ENCODE measurements around the gene ZNF780B. TPM values are rescaled to one million over a fixed set of nuclear protein-coding genes. Genes with fewer than 3 reads are reported as not detected.

Gene ZNF780B
- total RNA-seq, 2 experiments from 2014 or later, result 11.8 to 12.0 TPM

- Histone ChIP-seq H3K36me3 (ENCODE audit: insufficient read depth, low read length) (peaks cover 46% of the 10 kb centered on the region), H3K4me1 (ENCODE audit: insufficient read depth, low read length) (no peaks in the 10 kb centered on the region), H3K27me3 (ENCODE audit: control insufficient read depth in 1 of 2, insufficient read depth in 2 of 2, low read length in 2 of 2) (no peaks in the 10 kb centered on the region), H3K4me3 (ENCODE audit: low read length) (no peak overlapping the region), H3K9me3 (ENCODE audit: control insufficient read depth in 1 of 2, insufficient read depth in 1 of 2, low read length in 2 of 2) (peaks cover 13 to 37% of the 10 kb centered on the region in 2 experiments), H3K27ac (ENCODE audit: low read depth in 1 of 2, low read length in 2 of 2) (no peak overlapping the region)
- Mint-ChIP-seq H3K4me1 (ENCODE audit: low read depth) (no peaks in the 10 kb centered on the region), H3K27me3 (no peaks in the 10 kb centered on the region), H3K36me3 (ENCODE audit: low read depth) (peaks cover 87% of the 10 kb centered on the region), H3K27ac (no peak overlapping the region), H3K4me3 (no peak overlapping the region), H3K9me3 (peaks cover 8% of the 10 kb centered on the region)
- ChIA-PET CTCF (no interaction called here), POLR2A (no interaction called here)
- TF ChIP-seq CTCF (IDR thresholded peaks at IDR 0.05), result no peak
- ATAC-seq (ENCODE audit: poor library complexity) (no peak), DNase-seq (no peak)
- intact Hi-C loops (cut with DNase I, micrococcal nuclease), result no loop called here
Measured at GRCh38 chr19:40009674-40010073, 46.4 kb downstream of the ZNF780B start.

- no peaks in the 10 kb centered on the region for H3K4me1 ChIP-seq (ENCODE audit: insufficient read depth, low read length)
- no peak overlapping the region for H3K4me3 Mint-ChIP-seq
- peaks cover 37% of the 10 kb centered on the region for H3K36me3 ChIP-seq (ENCODE audit: insufficient read depth, low read length)
- CTCF ChIA-PET, result no interaction called here
- H3K36me3 Mint-ChIP-seq (ENCODE audit: low read depth), result peaks cover 58% of the 10 kb centered on the region
- DNase-seq (no peak), ATAC-seq (ENCODE audit: poor library complexity) (no peak)
- intact Hi-C loops (cut with DNase I, micrococcal nuclease), result no loop called here
- no peak overlapping the region for H3K27ac Mint-ChIP-seq
- peaks cover 7% of the 10 kb centered on the region in 2 experiments for H3K9me3 ChIP-seq (ENCODE audit: control insufficient read depth in 1 of 2, insufficient read depth in 1 of 2, low read length in 2 of 2)
- no peak overlapping the region for H3K4me3 ChIP-seq (ENCODE audit: low read length)
- POLR2A ChIA-PET, result no interaction called here
- H3K27ac ChIP-seq (ENCODE audit: low read depth in 1 of 2, low read length in 2 of 2), result no peak overlapping the region
- no peak for TF ChIP-seq CTCF (IDR thresholded peaks at IDR 0.05)
- no peaks in the 10 kb centered on the region for H3K4me1 Mint-ChIP-seq (ENCODE audit: low read depth)
- H3K27me3 Mint-ChIP-seq, result no peaks in the 10 kb centered on the region
- H3K27me3 ChIP-seq (ENCODE audit: control insufficient read depth in 1 of 2, insufficient read depth in 2 of 2, low read length in 2 of 2), result no peaks in the 10 kb centered on the region
- no peaks in the 10 kb centered on the region for H3K9me3 Mint-ChIP-seq
Measured at GRCh38 chr19:40006273-40006691, 49.7 kb downstream of the ZNF780B start.

- Mint-ChIP-seq H3K9me3 (no peaks in the 10 kb centered on the region), H3K27me3 (no peaks in the 10 kb centered on the region), H3K27ac (no peak overlapping the region), H3K4me3 (no peak overlapping the region), H3K36me3 (ENCODE audit: low read depth) (peaks cover 53% of the 10 kb centered on the region), H3K4me1 (ENCODE audit: low read depth) (no peaks in the 10 kb centered on the region)
- Histone ChIP-seq H3K27me3 (ENCODE audit: control insufficient read depth in 1 of 2, insufficient read depth in 2 of 2, low read length in 2 of 2) (no peaks in the 10 kb centered on the region), H3K27ac (ENCODE audit: low read depth in 1 of 2, low read length in 2 of 2) (no peak overlapping the region), H3K4me1 (ENCODE audit: insufficient read depth, low read length) (no peaks in the 10 kb centered on the region), H3K4me3 (ENCODE audit: low read length) (no peak overlapping the region), H3K9me3 (ENCODE audit: control insufficient read depth in 1 of 2, insufficient read depth in 1 of 2, low read length in 2 of 2) (peaks cover 4 to 7% of the 10 kb centered on the region in 2 experiments), H3K36me3 (ENCODE audit: insufficient read depth, low read length) (peaks cover 37% of the 10 kb centered on the region)
- TF ChIP-seq CTCF (IDR thresholded peaks at IDR 0.05), result no peak
- ATAC-seq (ENCODE audit: poor library complexity) (no peak), DNase-seq (no peak)
- intact Hi-C loops (cut with DNase I, micrococcal nuclease), result no loop called here
- CTCF ChIA-PET, result no interaction called here
- POLR2A ChIA-PET, result no interaction called here
Measured at GRCh38 chr19:40005691-40006272, 50.2 kb downstream of the ZNF780B start.

Measured in CD4-positive, alpha-beta T cell (primary cell).